BLaER1 treated with 17β-estradiol and CSF1 and Interleukin-3, amounts not matched to agents 10 nM and 100 nM (cell line): ENCODE data around the gene MASTL.
A peak's percentile ranks its signal among the peaks of the same experiment; 100 is the strongest.
"Not testable (repeated sequence)": the region's sequence is repeated elsewhere in the genome, so short reads cannot be mapped to it uniquely, and the experiment has no call there.

ENCODE experiments used
- H3K27ac ChIP-seq, 11 experiments: shearing (Covaris generic); formaldehyde crosslinking; 2 replicates each; pipeline ENCODE4 v1.8.1; 2022
- H3K27me3 ChIP-seq, 11 experiments: shearing (Covaris generic); formaldehyde crosslinking; 2 replicates each; pipeline ENCODE4 v1.8.1; 2022
- H3K36me3 ChIP-seq, 11 experiments: shearing (Covaris generic); formaldehyde crosslinking; 2 replicates each; pipeline ENCODE4 v1.8.1; 2022
- H3K4me1 ChIP-seq, 10 experiments: shearing (Covaris generic); formaldehyde crosslinking; 2 replicates each; pipeline ENCODE4 v1.8.1; 2022
- H3K4me2 ChIP-seq, 11 experiments: shearing (Covaris generic); formaldehyde crosslinking; 2 replicates each; pipeline ENCODE4 v1.8.1; 2022
- H3K4me3 ChIP-seq, 10 experiments: shearing (Covaris generic); formaldehyde crosslinking; 2 replicates each; pipeline ENCODE4 v1.8.1; 2022
- H3K9ac ChIP-seq, 11 experiments: shearing (Covaris generic); formaldehyde crosslinking; 2 replicates each; pipeline ENCODE4 v1.8.1; 2022
- H3K9me3 ChIP-seq, 11 experiments: shearing (Covaris generic); formaldehyde crosslinking; replicated peaks in 1 of 11; 2 replicates each; pipeline ENCODE4 v1.8.1; 2022
- H4K20me1 ChIP-seq, 11 experiments: shearing (Covaris generic); formaldehyde crosslinking; 2 replicates each; pipeline ENCODE4 v1.8.1; 2022
- Cebpa-rat ChIP-seq, 11 experiments: shearing (Covaris generic); IDR thresholded peaks; 2 replicates each; pipeline ENCODE4 v1.8.1; 2022

Gene MASTL

DNA sequence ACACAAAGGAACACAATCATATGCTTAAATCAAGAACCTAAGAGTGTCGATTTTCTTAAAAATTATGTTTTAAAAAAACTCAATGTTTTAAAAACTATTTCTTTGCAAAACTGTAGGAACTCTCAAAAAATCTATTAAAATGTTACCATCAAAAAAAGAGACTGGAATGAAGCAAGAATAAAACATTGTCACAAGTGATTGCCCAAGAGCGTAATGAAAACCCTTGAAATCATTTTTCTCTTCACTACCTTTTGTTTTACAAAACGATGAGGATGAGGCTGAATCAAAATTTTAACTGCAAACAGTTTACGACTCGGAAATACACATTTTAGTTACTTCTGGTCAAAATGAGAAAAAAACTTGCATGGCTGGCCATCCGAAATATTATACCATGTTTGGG lies 1.8 kb upstream of the MASTL start:
- no peaks in the 10 kb centered on the region for H3K27me3 ChIP-seq
- peaks cover 27 to 59% (median 39%) of the 10 kb centered on the region in 10 experiments for H3K4me1 ChIP-seq
- peak overlapping the region; percentile 93 to 100 (median 98) for H3K27ac ChIP-seq
- H4K20me1 ChIP-seq, result peaks cover 38 to 78% (median 61%) of the 10 kb centered on the region in 11 experiments
- H3K36me3 ChIP-seq, result peaks cover 17 to 48% (median 33%) of the 10 kb centered on the region in 11 experiments
- H3K4me3 ChIP-seq, result peak overlapping the region; percentile 84 to 97 (median 93)
- TF ChIP-seq Cebpa-rat (IDR thresholded peaks at IDR 0.05), result no peak
- H3K4me2 ChIP-seq, result peak overlapping the region; percentile 88 to 100 (median 96)
- no peaks in the 10 kb centered on the region for H3K9me3 ChIP-seq
- H3K9ac ChIP-seq, result peak overlapping the region; percentile 91 to 100 (median 97)

DNA sequence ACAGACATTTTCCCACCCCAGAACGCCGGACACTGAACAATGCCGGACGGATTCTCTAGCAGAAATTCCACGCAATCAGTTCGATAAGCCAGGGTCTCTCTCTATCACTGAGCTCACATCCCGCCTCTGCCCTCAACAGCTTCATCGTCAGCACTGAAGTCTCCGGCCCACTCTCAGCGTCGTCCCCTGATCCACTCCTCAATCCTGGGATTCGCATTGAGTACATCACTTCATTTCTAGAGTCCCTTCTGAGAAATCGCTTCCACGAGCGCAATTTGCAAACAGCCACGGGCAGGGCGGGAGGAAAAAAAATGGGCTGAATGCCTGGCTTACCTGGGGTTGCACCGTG lies 1.3 kb upstream of the MASTL start:
- peak overlapping the region; percentile 88 to 100 (median 96) for H3K4me2 ChIP-seq
- peak overlapping the region; percentile 84 to 97 (median 93) for H3K4me3 ChIP-seq
- H3K27me3 ChIP-seq, result no peaks in the 10 kb centered on the region
- H3K9me3 ChIP-seq, result no peaks in the 10 kb centered on the region
- peak overlapping the region; percentile 91 to 100 (median 97) for H3K9ac ChIP-seq
- peaks cover 39 to 78% (median 58%) of the 10 kb centered on the region in 11 experiments for H4K20me1 ChIP-seq
- peaks cover 27 to 58% (median 39%) of the 10 kb centered on the region in 10 experiments for H3K4me1 ChIP-seq
- no peak for TF ChIP-seq Cebpa-rat (IDR thresholded peaks at IDR 0.05)
- H3K27ac ChIP-seq, result peak overlapping the region; percentile 93 to 100 (median 98)
- peaks cover 17 to 48% (median 33%) of the 10 kb centered on the region in 11 experiments for H3K36me3 ChIP-seq

DNA sequence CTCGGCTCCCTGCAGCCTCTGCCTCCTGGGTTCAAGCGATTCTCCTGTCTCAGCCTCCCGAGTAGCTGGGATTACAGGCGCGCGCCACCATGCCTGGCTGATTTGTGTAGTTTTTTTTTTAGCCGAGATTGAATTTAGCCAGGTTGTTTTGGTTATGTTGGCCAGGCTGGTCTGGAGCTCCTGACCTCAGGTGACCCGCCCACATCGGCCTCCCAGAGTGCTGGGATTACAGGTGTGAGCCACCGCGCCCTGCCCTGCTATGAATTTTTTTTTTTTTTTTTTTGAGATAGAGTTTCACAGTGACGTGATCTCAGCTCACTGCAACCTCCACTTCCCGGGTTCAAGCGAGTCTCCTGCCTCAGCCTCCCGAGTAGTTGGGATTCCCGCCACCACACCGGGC lies 1.4 kb downstream of the MASTL start:
- H3K9ac ChIP-seq, result peak overlapping the region; percentile 91 to 100 (median 97)

DNA sequence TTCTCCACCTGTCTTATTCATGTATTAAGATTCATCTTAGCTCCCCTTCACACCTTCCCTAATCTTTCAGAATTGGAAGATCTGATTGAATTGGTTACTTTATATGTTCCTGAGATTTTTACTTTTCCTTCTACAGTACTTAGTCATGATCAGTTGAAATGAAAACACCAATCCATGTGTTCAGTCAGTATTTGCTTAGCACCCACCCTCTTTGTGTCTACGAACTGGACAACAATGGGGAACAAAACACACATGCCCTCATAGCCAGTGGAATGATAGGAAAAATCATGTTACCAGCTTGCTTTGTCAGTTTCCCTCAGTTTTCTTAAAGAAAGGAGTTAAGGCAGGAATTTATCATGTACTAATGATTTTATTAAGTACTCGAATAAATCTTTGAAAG lies 2.0 kb downstream of the MASTL start:
- Histone ChIP-seq H4K20me1 (peaks cover 14 to 46% (median 26%) of the 10 kb centered on the region in 11 experiments; a peak in 20 of 22 replicates), H3K4me3 (peak overlapping the region; percentile 84 to 97 (median 93); a peak in 19 of 20 replicates), H3K27me3 (no peaks in the 10 kb centered on the region), H3K27ac (peak overlapping the region in 10 of 11 experiments; percentile 93 to 100 (median 97); a peak in 20 of 22 replicates), H3K9ac (peak overlapping the region; percentile 91 to 100 (median 97)), H3K4me2 (peak overlapping the region; percentile 87 to 98 (median 94)), H3K4me1 (peaks cover 24 to 33% (median 30%) of the 10 kb centered on the region in 10 experiments), H3K9me3 (no peaks in the 10 kb centered on the region), H3K36me3 (peaks cover 40 to 48% (median 43%) of the 10 kb centered on the region in 11 experiments)
- TF ChIP-seq Cebpa-rat (IDR thresholded peaks at IDR 0.05), result no peak

More for the DNA sequence above, 1.4 kb downstream of the MASTL start:
- H3K27ac ChIP-seq, result peak overlapping the region; percentile 93 to 100 (median 98); a peak in 21 of 22 replicates
- H3K27me3 ChIP-seq, H3K9me3 ChIP-seq: not testable (repeated sequence)
- peaks cover 24 to 37% (median 32%) of the 10 kb centered on the region in 10 experiments for H3K4me1 ChIP-seq
- H3K4me3 ChIP-seq, result peak overlapping the region; percentile 84 to 97 (median 93)
- peak overlapping the region; percentile 87 to 98 (median 94) for H3K4me2 ChIP-seq
- peaks cover 34 to 48% (median 38%) of the 10 kb centered on the region in 11 experiments for H3K36me3 ChIP-seq
- peaks cover 15 to 51% (median 32%) of the 10 kb centered on the region in 11 experiments; a peak in 20 of 22 replicates for H4K20me1 ChIP-seq

DNA sequence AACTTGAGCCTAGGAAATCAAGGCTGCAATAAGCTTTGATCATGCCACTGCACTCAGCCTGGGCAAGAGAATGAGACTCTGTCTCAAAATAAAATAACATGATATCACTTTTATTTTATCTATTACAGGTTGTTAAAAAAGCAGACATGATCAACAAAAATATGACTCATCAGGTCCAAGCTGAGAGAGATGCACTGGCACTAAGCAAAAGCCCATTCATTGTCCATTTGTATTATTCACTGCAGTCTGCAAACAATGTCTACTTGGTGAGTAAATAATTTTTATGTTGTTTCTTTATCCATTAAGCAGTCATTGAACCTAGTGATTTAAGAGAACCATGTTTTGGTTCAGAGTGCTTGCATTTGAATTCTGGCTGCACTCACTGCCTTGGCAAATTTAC lies 3.3 kb downstream of the MASTL start:
- H3K36me3 ChIP-seq, result peaks cover 52 to 60% (median 54%) of the 10 kb centered on the region in 11 experiments
- TF ChIP-seq Cebpa-rat (IDR thresholded peaks at IDR 0.05), result no peak
- peaks cover 14 to 22% (median 20%) of the 10 kb centered on the region in 10 experiments for H3K4me1 ChIP-seq
- H3K27ac ChIP-seq, result no peak overlapping the region
- H4K20me1 ChIP-seq, result peaks cover 6 to 34% (median 14%) of the 10 kb centered on the region in 11 experiments; a peak in 18 of 22 replicates
- no peak overlapping the region; a peak in 1 of 20 replicates for H3K4me3 ChIP-seq
- H3K9ac ChIP-seq, result peak overlapping the region in 1 of 11 experiments; percentile 7; a peak in 2 of 22 replicates
- peak overlapping the region; percentile 13 to 98 (median 91); a peak in 9 of 22 replicates for H3K4me2 ChIP-seq
- no peaks in the 10 kb centered on the region for H3K27me3 ChIP-seq
- H3K9me3 ChIP-seq, result no peaks in the 10 kb centered on the region

DNA sequence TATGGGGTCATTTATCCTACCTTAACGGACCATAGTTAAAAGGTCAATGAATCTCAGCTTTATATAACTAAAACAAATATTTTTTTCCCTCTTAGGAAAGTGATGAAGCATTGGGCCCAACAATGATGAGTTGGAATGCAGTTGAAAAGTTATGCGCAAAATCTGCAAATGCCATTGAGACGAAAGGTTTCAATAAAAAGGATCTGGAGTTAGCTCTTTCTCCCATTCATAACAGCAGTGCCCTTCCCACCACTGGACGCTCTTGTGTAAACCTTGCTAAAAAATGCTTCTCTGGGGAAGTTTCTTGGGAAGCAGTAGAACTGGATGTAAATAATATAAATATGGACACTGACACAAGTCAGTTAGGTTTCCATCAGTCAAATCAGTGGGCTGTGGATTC lies 14.7 kb downstream of the MASTL start:
- no peak overlapping the region for H3K4me2 ChIP-seq
- peaks cover 86 to 100% (median 97%) of the 10 kb centered on the region in 11 experiments for H3K36me3 ChIP-seq
- no peaks in the 10 kb centered on the region for H3K9me3 ChIP-seq
- TF ChIP-seq Cebpa-rat (IDR thresholded peaks at IDR 0.05), result no peak
- H4K20me1 ChIP-seq, result no peaks in the 10 kb centered on the region; a peak in 2 of 22 replicates
- H3K9ac ChIP-seq, result no peak overlapping the region
- H3K27me3 ChIP-seq, result no peaks in the 10 kb centered on the region
- H3K4me3 ChIP-seq, result no peak overlapping the region
- no peaks in the 10 kb centered on the region for H3K4me1 ChIP-seq
- no peak overlapping the region for H3K27ac ChIP-seq

DNA sequence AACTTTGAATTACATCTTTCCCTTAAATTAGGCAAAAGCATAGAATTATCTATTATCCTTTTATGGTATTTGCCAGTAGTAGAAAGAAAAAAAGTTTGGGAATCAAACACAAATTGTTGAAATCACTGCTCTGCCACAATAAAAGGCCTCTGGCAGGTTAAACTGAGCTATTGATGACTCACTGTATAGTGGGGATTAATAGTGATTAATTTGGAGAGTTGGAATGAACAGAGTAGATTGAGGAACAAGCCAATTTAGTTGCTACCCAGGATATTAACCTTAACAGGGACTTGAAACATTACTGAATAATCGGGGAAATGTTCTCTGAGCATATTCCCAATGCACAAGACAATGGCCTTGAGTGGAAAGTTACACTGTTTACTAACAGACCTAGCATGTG lies 33.1 kb downstream of the MASTL start:
- H3K27ac ChIP-seq, result no peak overlapping the region
- H3K9ac ChIP-seq, result no peak overlapping the region
- H3K4me1 ChIP-seq, result peaks cover 0 to 11% (median 8%) of the 10 kb centered on the region in 10 experiments; a peak in 15 of 20 replicates
- H4K20me1 ChIP-seq, result no peaks in the 10 kb centered on the region
- H3K4me2 ChIP-seq, result no peak overlapping the region
- H3K4me3 ChIP-seq, result no peak overlapping the region
- H3K27me3 ChIP-seq, result no peaks in the 10 kb centered on the region
- no peak for TF ChIP-seq Cebpa-rat (IDR thresholded peaks at IDR 0.05)
- H3K9me3 ChIP-seq, result no peaks in the 10 kb centered on the region
- H3K36me3 ChIP-seq, result peaks cover 34 to 58% (median 51%) of the 10 kb centered on the region in 11 experiments

DNA sequence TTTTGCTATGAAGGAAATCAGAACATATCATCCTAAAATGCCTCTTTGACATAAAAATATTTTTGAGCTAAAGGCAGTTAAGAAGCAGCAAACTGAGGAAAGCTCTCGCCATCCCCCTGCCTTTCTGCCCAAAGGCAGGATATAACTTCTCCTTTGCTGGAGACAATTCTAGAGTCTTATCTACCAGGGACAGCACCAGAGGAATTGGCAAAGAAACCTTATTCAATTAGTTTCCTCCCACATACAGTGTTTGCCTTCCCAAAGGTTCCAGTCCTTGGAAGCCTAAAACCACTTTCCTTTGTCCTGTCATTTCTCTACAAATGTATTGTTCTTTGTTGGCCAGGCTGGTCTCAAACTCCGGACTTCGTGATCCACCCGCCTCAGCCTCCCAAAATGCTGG lies 33.7 kb downstream of the MASTL start:
- H4K20me1 ChIP-seq, result no peaks in the 10 kb centered on the region
- no peak overlapping the region for H3K9ac ChIP-seq
- peaks cover 31 to 52% (median 44%) of the 10 kb centered on the region in 11 experiments for H3K36me3 ChIP-seq
- no peak overlapping the region for H3K4me3 ChIP-seq
- no peak overlapping the region for H3K4me2 ChIP-seq
- TF ChIP-seq Cebpa-rat (IDR thresholded peaks at IDR 0.05), result no peak
- H3K27ac ChIP-seq, result no peak overlapping the region
- no peaks in the 10 kb centered on the region for H3K27me3 ChIP-seq
- peaks cover 0 to 17% (median 11%) of the 10 kb centered on the region in 10 experiments; a peak in 15 of 20 replicates for H3K4me1 ChIP-seq
- no peaks in the 10 kb centered on the region for H3K9me3 ChIP-seq

DNA sequence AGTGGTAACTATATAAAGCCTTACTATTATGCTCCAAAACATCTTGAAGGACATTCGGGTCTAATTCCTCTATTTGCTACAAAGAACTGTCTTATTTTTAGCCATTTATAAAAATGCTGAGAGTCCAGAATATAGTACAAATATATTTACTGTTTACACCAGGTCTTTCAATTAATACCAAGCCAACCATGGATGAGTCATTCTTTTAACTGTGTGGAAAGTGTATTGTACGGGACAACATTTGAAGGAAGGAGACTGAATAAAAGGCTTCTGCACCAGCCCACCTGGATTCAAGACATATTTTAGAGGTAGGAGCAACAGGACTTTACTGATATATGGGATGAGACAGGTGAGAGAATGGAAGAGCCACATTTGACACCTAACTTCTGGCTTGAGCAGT lies 35.4 kb downstream of the MASTL start:
- no peak for TF ChIP-seq Cebpa-rat (IDR thresholded peaks at IDR 0.05)
- no peaks in the 10 kb centered on the region for H4K20me1 ChIP-seq
- H3K27me3 ChIP-seq, result no peaks in the 10 kb centered on the region

More for the DNA sequence above, 35.4 kb downstream of the MASTL start:
- Histone ChIP-seq H3K9me3 (no peaks in the 10 kb centered on the region), H3K9ac (no peak overlapping the region), H3K4me1 (peaks cover 0 to 17% (median 11%) of the 10 kb centered on the region in 10 experiments; a peak in 15 of 20 replicates), H3K27ac (no peak overlapping the region), H3K4me3 (no peak overlapping the region), H3K4me2 (no peak overlapping the region), H3K36me3 (peaks cover 18 to 36% (median 28%) of the 10 kb centered on the region in 11 experiments)
